22Rv1 (cell line): ENCODE results near the gene CERS5.

Source experiments
- CTCF ChIP-seq: fragments of 450-650 bp; IDR thresholded peaks from 2 replicates; pipeline ENCODE4 v1.5.1; 2017; ENCODE audit warnings: mild to moderate bottlenecking
- ZFX ChIP-seq: fragments of 450-650 bp; IDR thresholded peaks from 2 replicates; pipeline ENCODE4 v1.6.1; 2017; ENCODE audit warnings: antibody characterized with exemption, borderline replicate concordance

GRCh38 chr12:50181691-50182090, 14.5 kb upstream of the CERS5 start:
- no peak for TF ChIP-seq CTCF
- no peak for TF ChIP-seq ZFX
